Mucosa of gallbladder (tissue), 1 donor: Measurements from ENCODE around the gene KIF3B. TPM values are rescaled to one million over a fixed set of nuclear protein-coding genes. Genes with fewer than 3 reads are reported as not detected.
"Not testable (repeated sequence)": the region's sequence is repeated elsewhere in the genome, so short reads cannot be mapped to it uniquely, and the experiment has no call there.

ENCODE experiments used
- DNase-seq: peaks from one replicate; pipeline ENCODE4 v3.0.0-alpha.2; 2020; ENCODE audit warnings: low spot score
- total RNA-seq: library from RNA; stranded (reverse); gene quantifications from one replicate; pipeline ENCODE4 v1.2.1, GENCODE V29; 2021
- donor health status: DM: no; HTN: no; CAD: no.

KIF3B gene
- total RNA-seq, 1 donor from 2014 or later: 59.6 TPM

DNA sequence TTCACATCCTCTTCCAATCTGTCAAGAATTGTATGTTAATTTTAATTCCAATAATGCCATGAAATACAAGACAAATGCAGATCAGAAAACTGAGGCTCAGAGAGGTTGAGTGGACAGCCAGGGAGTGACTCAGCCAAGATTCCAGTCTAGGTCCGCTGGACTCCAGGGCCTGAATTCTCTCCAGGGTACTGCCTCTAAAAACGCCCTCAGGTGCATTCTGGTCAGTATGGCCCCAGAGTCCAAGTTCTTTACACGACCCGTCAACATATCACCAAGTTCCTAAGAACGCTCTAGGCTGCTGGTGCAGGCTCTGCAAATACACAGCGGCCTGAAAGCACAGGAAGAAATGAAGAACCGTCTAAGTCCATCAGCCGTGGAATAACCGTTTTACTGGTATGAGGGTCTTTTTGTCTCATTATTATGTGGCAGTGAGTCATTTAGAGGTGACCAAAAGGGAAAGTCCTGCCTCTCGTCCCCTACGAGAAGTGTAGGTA lies 80.0 kb downstream of the KIF3B start:
- DNase-seq: peak; percentile 18

GRCh38 chr20:32357869-32358631 lies 80.6 kb downstream of the KIF3B start, which contains the start of gene ASXL1:
TSS of gene ASXL1 (plus strand) at chr20:32358331. CDS start at chr20:32358776, 445 bp downstream.
- DNase-seq: peak; percentile 96

DNA sequence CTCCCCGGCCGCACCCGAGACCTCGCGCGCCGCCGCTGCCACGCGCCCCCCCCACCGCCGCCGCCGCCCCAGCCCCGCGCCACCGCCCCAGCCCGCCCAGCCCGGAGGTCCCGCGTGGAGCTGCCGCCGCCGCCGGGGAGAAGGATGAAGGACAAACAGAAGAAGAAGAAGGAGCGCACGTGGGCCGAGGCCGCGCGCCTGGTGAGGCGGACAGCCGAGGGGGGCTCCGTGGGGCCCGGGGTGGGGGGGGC lies 81.1 kb downstream of the KIF3B start:
- no peak for DNase-seq

DNA sequence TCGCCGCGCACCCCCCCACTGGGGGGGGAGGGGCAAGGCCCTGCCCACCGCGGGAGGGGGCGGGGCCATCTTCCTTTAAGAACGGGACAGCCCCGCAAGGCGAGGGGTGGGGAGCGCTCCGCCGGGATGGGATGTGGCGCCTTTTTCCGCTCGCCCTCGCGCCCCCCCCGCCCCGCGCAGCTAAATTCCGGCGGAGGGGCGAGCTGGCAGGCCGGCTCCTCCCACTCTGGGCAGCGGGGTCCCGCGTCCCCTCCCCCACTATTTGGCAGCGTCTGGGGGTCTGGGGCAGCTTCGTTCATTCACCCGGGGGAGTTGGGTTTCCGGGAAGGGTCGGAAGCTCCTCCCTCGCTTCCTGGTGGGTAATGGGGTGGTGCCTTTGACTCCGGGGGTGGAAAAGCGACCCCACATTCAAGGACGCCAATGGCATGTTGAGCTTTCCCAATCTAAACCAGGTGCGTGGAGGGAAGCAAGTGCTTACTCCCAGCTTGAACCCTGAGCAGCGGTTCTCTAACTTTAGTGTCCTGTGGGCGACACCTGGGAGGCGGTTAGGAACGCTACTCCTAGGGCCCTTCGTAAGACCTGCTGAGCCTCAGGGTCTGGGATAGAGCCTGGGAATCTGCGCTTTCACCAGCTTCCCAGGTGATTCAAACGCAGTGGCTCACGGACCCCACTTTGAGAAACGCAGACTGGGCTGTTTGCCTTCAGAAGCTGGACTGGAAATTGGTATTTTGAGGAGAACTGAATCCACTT lies 81.6 kb downstream of the KIF3B start:
- DNase-seq: peak; percentile 52

GRCh38 chr20:32359633-32360332 lies 82.3 kb downstream of the KIF3B start:
- no peak for DNase-seq

- no peak for DNase-seq
These were observed 82.8 kb downstream of the KIF3B start for GRCh38 chr20:32360333-32360634.

DNA sequence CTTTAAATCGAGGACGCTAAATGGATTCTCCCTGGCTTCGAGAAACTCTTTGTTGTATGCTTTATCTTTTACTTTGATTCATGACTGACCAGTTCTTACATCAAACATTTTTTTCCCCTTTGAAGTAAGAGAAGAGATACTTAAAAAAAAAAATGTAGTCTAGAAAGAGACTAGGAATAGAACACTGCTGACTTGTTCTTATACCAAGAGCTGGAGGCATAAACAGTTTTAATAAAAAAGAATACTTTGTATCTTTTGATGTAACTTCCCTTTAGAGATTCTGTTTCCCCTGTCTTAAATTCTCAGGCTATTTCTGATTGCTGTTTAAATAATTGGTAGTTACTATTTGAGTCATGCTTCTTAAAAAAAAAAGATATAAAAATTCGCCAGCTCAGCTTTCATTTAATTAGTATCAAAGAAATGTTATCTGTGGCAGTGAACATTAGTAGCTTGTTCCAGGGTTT lies 85.5 kb downstream of the KIF3B start:
- DNase-seq: no peak

GRCh38 chr20:32363492-32363891 lies 86.0 kb downstream of the KIF3B start:
- no peak for DNase-seq

GRCh38 chr20:32364554-32365208 lies 87.2 kb downstream of the KIF3B start:
- DNase-seq: no peak

DNA sequence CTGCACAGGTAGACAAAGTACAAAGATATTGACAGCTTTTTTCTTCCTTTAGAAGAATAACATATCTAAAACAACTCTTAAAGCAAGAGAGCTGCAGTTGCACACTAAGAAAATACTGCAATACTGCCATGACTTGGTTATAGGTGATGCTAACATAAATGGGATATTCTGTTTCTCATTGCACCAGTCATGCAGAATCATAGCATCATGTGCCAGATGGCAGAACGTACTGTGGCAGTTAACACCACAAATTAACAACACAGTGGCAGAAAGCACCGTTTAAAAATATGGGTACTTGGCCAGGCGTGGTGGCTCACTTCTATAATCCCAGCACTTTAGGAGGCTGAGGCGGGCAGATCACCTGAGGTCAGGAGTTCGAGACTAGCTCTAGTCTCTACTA lies 88.1 kb downstream of the KIF3B start:
- no peak for DNase-seq

GRCh38 chr20:32366380-32366779 lies 88.9 kb downstream of the KIF3B start:
- no peak for DNase-seq

DNA sequence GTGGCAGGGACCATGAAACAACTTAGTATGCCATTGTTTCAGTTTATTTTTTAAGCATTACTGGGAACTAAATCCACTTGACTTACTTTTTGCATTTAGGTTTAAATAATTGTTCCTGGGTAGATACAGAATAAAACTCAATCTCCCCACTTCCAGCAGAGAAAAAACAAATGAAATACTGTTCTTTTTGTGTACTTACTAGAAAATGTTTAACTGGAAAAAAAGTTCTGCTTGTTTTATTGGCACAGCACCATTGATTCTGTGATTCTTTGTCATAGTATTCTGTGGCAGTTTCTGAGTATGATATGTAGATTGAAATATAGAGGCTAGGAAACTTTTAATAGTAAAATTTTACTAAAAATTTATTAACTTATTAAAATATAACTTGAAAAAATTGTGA lies 90.9 kb downstream of the KIF3B start:
- no peak for DNase-seq

DNA sequence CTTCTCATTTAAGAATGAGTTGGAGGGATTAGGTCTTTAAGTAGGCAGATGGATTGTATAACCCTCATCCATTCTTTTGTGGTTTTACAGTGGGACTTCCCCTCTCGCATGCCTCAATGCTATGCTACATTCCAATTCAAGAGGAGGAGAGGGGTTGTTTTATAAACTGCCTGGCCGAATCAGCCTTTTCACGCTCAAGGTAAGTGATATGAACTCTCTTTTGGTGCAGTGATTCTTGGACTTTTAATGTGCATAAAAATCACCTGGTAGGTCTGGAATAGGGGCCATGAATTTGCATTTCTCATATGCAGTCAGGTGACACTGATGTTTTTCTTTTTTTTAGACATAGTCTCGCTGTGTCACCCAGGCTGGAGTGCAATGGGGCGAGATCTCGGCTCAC lies 91.5 kb downstream of the KIF3B start:
- DNase-seq: no peak

DNA sequence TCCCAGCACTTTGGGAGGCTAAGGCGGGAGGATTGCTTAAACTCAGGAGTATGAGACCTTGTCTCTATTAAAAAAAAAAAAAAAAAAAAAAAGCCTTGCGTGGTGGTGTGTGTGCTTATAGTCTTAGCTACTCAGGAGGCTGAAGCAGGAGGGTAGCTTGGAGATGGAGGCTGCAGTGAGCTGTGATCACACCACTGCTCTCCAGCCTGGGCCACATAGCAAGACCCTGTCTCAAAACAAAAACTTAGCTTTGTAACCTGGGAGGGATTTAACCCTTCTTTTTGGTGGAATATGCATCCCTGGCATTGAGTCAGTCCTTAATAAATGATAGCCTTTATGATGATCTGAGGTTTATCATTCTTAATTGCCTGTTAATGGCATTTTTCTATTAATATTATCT lies 93.4 kb downstream of the KIF3B start:
- DNase-seq: no peak

DNA sequence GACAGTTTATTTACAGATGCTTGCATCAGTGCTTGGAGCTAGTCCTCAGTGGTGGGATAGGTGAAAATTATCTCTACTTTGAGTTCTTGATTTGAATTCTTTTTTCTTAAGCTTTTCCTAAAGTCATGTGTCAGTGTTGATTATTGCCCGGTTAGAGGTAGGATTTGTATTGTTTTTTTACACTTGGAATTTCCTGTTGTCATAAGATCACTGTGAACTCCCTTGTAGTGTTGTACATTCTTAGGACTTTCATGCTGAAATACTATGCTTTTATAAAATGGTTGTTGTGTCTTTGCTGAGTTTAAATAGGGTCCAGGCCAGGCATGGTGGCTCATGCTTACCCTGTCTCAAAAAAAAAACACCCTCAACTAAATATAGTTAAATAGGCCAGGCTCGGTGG lies 101.0 kb downstream of the KIF3B start:
- no peak for DNase-seq

DNA sequence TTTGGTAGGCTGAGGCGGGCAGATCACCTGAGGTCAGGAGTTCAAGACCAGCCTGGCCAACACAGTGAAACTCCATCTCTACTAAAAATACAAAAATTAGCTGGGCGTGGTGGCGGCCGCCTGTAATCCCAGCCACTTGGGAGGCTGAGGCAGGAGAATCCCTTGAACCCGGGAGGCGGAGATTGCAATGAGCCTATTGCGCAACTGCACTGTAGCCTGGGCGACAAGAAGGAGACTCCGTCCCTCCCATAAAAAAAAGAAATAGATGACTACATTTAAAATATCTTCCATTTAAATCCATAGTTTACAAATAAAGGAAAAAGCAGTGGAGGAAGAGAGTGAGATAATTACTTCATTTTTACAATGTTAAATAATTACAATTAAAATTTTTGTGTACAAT lies 102.6 kb downstream of the KIF3B start:
- DNase-seq: not testable (repeated sequence)

GRCh38 chr20:32380745-32381144 lies 103.3 kb downstream of the KIF3B start:
- no peak for DNase-seq

DNA sequence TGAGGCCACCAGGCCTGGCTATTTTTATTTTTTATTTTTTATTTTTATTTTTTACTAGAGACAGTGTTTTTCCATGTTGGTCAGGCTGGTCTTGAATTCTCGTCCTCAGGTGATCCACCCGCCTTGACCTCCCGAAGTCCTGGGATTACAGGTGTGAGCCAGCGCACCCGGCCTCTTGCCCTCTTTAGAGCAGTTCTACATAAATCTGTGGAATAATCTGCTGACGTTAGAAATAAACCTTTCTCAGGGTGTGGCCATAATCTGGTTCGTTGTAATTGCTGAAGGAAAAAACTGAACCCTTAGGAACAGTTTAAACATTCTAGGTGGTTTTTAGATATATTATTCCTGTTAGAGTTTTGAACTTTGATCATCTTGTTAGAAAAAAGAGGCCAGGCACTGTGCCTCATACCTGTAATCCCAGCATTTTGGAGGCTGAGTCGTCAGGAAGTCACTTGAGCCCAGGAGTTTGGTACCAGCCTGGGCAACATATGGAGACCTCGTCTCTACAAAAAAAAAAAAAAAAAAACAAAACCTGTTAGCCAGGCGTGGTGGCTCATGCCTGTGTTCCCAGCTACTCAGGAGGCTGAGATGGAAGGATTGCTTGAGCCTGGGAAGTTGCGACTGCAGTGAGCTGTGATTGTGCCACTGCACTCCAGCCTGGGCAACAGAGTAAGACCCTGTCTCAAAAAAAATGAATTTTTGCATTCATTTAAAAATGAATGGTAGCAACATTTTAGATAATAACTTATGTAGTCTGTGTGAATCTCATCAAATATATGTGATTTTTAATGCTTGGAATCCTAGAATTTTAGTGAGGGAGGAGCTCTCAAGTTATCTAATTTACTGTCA lies 104.9 kb downstream of the KIF3B start:
- no peak for DNase-seq

- not testable (repeated sequence) for DNase-seq
These were observed 106.0 kb downstream of the KIF3B start for GRCh38 chr20:32383441-32383840.
